ENCODE results near the gene CCDC192.

DNA sequence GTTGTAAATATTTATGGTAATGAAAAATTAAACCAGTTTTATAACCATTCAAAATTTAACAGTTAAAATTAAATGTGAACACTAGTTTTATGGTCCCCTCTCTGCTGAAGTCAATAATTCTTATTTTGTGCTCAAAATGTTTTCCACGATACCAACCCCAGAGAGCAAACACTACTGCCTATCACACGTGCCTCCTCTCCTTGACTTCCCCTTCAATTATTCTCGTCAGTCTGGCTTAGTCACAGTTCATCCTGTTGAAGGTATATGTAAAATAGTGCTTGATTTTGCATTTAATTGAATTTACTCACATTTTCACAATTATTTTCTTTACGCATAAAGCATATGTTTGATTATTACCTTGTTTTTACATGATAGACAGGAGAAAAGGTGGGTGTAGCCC lies 148.8 kb downstream of the CCDC192 start:
- TF ChIP-seq POLR2A (IDR thresholded peaks at IDR 0.05; ENCODE audit: extremely low read depth, insufficient read length): no peak
- no peak for TF ChIP-seq CTCF (IDR thresholded peaks at IDR 0.05; ENCODE audit: low read depth, low read length)
